Stomach (tissue), 4 donors: Measurements from ENCODE around the gene ELMO1.

Experiments used
- CTCF ChIP-seq, 7 experiments: fragments of 450-650 bp in 4 of 7; fragments of 200-600 bp in 3 of 7; sonication (generic) in 3 of 7; IDR thresholded peaks; one replicate each; pipeline ENCODE4 v1.5.1; 2016 to 2019; ENCODE audit warnings: antibody characterized with exemption in 7 of 7, control low read depth in 2 of 7, mild to moderate bottlenecking in 1 of 7
- EP300 ChIP-seq: sonication (generic); formaldehyde crosslinking; IDR thresholded peaks from one replicate; pipeline ENCODE4 v1.6.1; 2017; ENCODE audit warnings: antibody characterized with exemption

GRCh38 chr7:36970551-36971514, 477.8 kb downstream of the ELMO1 start:
- TF ChIP-seq CTCF (IDR thresholded peaks at IDR 0.05), result no peak
- no peak for TF ChIP-seq EP300
